Gastroesophageal sphincter (tissue), 4 donors: ENCODE results near the gene GIMAP1. TPM values are rescaled to one million over a fixed set of nuclear protein-coding genes. Genes with fewer than 3 reads are reported as not detected.
A peak's percentile ranks its signal among the peaks of the same experiment; 100 is the strongest.

Experiments used
- ATAC-seq: fragments of 150-250 bp; one replicate; pipeline ENCODE4 v1.9.1; 2016; ENCODE audit warnings: mild to moderate bottlenecking, moderate library complexity
- H3K27ac ChIP-seq, 4 donors: fragments of 200-600 bp; sonication (generic) in 3 of 4; 1 replicate in 3 of 4; 2 replicates in 1 of 4; pipeline ENCODE4 v1.5.1; 2016 to 2019
- H3K27me3 ChIP-seq: fragments of 200-600 bp; sonication (generic); one replicate; pipeline ENCODE4 v1.5.1; 2019
- H3K36me3 ChIP-seq, 2 donors: fragments of 200-600 bp; sonication (generic); one replicate each; pipeline ENCODE4 v1.5.1; 2019; ENCODE audit warnings: control low read depth in 1 of 2
- H3K4me1 ChIP-seq, 3 donors: fragments of 200-600 bp; sonication (generic); 1 replicate in 2 of 3; 2 replicates in 1 of 3; pipeline ENCODE4 v1.5.1; 2016 to 2019; ENCODE audit warnings: control low read depth in 2 of 3
- H3K4me3 ChIP-seq, 2 donors: fragments of 200-600 bp; sonication (generic); one replicate each; pipeline ENCODE4 v1.5.1; 2019; ENCODE audit warnings: mild to moderate bottlenecking in 1 of 2, moderate library complexity in 1 of 2
- H3K9me3 ChIP-seq, 3 donors: fragments of 200-600 bp; sonication (generic); one replicate each; pipeline ENCODE4 v1.5.1; 2017 to 2019; ENCODE audit warnings: control low read depth in 2 of 3
- EP300 ChIP-seq: sonication (generic); formaldehyde crosslinking; IDR thresholded peaks from one replicate; pipeline ENCODE4 v1.6.1; 2017; ENCODE audit warnings: antibody characterized with exemption, mild to moderate bottlenecking
- POLR2A ChIP-seq, 2 donors: fragments of 450-650 bp; IDR thresholded peaks; one replicate each; pipeline ENCODE4 v1.6.1; 2017; ENCODE audit warnings: antibody characterized with exemption in 2 of 2, mild to moderate bottlenecking in 2 of 2, moderate library complexity in 1 of 2
- POLR2AphosphoS5 ChIP-seq: sonication (generic); formaldehyde crosslinking; IDR thresholded peaks from one replicate; pipeline ENCODE4 v1.6.1; 2017; ENCODE audit warnings: antibody characterized with exemption
- WGBS, 2 donors: methylation state at CpG; one replicate each; pipeline ENCODE4 v1.1.5; 2018; ENCODE audit warnings: low coverage in 1 of 2; 5-methylcytosine and 5-hydroxymethylcytosine counted together
- total RNA-seq, 4 donors: library from RNA; depleted of rRNA; stranded (reverse); fragments of >200 nt; gene quantifications; one replicate each; pipeline ENCODE4 v1.1.0, GENCODE V29; 2016
- TF ChIP-seq, protein P1 (sequence below), 4 experiments: fragments of 200-600 bp in 2 of 4; fragments of 450-650 bp in 2 of 4; sonication (generic) in 1 of 4; IDR thresholded peaks; one replicate each; pipeline ENCODE4 v1.5.1; 2017 to 2019; ENCODE audit warnings: antibody characterized with exemption in 4 of 4, mild to moderate bottlenecking in 2 of 4, moderate library complexity in 2 of 4

GIMAP1 gene
- total RNA-seq, 4 donors from 2014 or later = 4.2 to 14.3 (median 7.9) TPM

DNA sequence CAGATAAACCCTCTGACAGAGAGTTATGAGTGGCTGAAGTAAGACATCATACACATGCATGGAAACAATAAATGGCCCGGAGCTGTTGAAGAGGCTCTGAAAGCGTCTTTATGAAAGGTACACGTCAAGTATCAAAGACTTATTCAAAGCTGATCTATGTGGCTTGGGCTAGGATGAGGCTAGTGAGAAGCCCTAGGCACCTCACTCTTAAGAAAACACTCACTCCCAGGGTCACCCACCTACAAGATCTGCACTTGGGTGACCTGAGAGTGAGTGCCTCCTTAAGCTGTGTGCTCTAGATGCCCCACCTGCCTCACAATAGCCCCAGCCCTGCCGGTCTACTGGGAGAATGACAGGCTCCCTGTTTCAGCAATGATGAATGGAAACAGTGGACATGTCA, 1.1 kb upstream of the GIMAP1 start:
- peak overlapping the region in 2 of 4 donors; percentile 56 to 60 for H3K27ac ChIP-seq
- H3K4me3 ChIP-seq = no peak overlapping the region
- TF ChIP-seq POLR2AphosphoS5 = no peak
- TF ChIP-seq EP300 = no peak
- TF ChIP-seq, protein P1, sequence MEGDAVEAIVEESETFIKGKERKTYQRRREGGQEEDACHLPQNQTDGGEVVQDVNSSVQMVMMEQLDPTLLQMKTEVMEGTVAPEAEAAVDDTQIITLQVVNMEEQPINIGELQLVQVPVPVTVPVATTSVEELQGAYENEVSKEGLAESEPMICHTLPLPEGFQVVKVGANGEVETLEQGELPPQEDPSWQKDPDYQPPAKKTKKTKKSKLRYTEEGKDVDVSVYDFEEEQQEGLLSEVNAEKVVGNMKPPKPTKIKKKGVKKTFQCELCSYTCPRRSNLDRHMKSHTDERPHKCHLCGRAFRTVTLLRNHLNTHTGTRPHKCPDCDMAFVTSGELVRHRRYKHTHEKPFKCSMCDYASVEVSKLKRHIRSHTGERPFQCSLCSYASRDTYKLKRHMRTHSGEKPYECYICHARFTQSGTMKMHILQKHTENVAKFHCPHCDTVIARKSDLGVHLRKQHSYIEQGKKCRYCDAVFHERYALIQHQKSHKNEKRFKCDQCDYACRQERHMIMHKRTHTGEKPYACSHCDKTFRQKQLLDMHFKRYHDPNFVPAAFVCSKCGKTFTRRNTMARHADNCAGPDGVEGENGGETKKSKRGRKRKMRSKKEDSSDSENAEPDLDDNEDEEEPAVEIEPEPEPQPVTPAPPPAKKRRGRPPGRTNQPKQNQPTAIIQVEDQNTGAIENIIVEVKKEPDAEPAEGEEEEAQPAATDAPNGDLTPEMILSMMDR (IDR thresholded peaks at IDR 0.05) = no peak
- no peak for TF ChIP-seq POLR2A (IDR thresholded peaks at IDR 0.05)
- peaks cover 0 to 6% of the 10 kb centered on the region in 2 donors for H3K36me3 ChIP-seq
- H3K27me3 ChIP-seq = no peaks in the 10 kb centered on the region
- no peak for ATAC-seq
- H3K4me1 ChIP-seq = peaks cover 0 to 4% (median 0%) of the 10 kb centered on the region in 3 donors
- 69 to 89% methylated on average over 3 to 4 of the region's 4 CpGs for WGBS, 2 donors
- peaks cover 0 to 19% (median 0%) of the 10 kb centered on the region in 3 donors for H3K9me3 ChIP-seq

DNA sequence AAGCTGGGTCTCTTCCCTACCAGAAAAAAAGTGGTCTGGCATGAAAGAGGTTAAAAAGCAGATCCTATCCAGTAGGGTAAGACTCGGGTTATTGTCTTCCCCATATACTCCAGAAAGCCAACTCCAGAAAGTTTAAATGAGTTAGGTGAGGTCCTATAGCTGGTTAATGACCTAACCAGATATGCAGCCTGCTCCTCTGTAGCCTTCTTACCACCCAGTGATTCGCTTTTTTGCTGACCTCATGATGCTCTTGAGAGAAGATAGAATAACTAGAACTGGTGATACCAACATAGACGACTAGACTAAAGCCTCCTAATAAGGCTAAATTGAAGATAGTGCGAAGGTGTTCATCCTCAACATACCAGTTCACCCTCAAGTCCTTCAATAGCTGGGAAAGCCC, 675 bp upstream of the GIMAP1 start:
- H3K4me3 ChIP-seq = peak overlapping the region; percentile 39 to 45

DNA sequence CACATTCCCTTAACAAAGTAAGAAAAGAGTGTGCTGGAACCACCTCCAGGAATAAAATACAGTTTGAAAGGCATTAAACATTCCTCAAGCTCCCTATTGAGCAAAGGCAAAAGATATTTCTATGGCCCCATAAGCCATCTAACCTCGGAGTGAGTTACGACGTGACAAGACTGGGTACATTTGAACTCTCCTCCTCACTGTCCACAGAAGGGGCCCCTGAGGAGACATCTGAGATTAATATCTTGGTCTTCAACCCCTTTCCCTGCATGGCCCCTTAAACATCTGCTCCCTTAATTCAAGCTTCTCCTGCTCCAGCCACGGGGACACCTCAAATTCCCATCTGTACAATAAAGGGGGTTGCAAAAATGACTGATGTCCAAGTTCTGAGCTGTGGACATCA, 526 bp downstream of the GIMAP1 start:
- ATAC-seq = no peak
- Histone ChIP-seq H3K27ac (peak overlapping the region; percentile 44 to 60 (median 58)), H3K27me3 (no peaks in the 10 kb centered on the region), H3K9me3 (peaks cover 0 to 19% (median 0%) of the 10 kb centered on the region in 3 donors), H3K4me1 (peaks cover 0 to 4% (median 0%) of the 10 kb centered on the region in 3 donors), H3K4me3 (peak overlapping the region; percentile 39 to 45), H3K36me3 (peaks cover 0 to 13% of the 10 kb centered on the region in 2 donors)
- TF ChIP-seq POLR2AphosphoS5 (no peak), EP300 (no peak), POLR2A (IDR thresholded peaks at IDR 0.05) (no peak)
- TF ChIP-seq, protein P1 (IDR thresholded peaks at IDR 0.05) = no peak
- WGBS, 2 donors = 42% methylated on average over 4 of the region's 4 CpGs; no CpG with 5 or more reads in 1 of the 2 donors

More for the DNA sequence above, 675 bp upstream of the GIMAP1 start:
- Histone ChIP-seq H3K9me3 (peaks cover 0 to 19% (median 0%) of the 10 kb centered on the region in 3 donors), H3K27ac (peak overlapping the region; percentile 32 to 60 (median 58)), H3K4me1 (peaks cover 0 to 4% (median 0%) of the 10 kb centered on the region in 3 donors), H3K27me3 (no peaks in the 10 kb centered on the region), H3K36me3 (peaks cover 0 to 10% of the 10 kb centered on the region in 2 donors)
- WGBS, 2 donors = 49 to 54% methylated on average over 4 of the region's 4 CpGs
- no peak for ATAC-seq
- TF ChIP-seq, protein P1 (IDR thresholded peaks at IDR 0.05) = no peak
- TF ChIP-seq EP300 (no peak), POLR2AphosphoS5 (no peak), POLR2A (IDR thresholded peaks at IDR 0.05) (no peak)

DNA sequence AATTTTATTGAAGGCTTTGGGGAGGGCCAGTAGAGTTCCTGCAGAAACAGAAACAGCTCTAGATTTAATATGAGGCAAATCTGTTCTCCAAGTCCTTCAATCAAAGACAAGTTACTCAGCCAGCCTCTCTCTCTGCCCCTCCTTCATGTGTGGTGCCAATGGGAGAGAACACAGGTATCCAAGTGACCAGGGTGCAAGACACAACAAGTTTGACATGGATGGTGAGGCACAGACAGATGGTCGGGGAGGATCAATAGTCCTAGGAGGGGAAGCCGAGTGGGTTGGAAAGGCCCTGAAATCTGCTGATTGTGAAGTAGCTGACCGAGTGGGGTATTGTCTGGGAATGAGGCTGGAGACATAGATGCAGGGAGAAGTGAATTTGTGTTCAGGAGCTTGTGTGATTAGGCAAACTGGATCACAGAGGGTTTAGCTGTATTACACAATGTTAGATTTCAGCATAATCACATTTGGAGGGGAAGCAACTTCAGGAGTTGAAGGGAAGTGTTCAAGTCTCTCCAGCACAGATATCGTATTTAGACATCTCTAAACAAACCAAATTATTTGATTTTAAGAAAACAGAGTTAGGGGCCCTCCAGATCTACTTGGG, 1.5 kb downstream of the GIMAP1 start:
- 57 to 59% methylated on average over 2 to 4 of the region's 4 CpGs for WGBS, 2 donors
- peaks cover 0 to 11% (median 0%) of the 10 kb centered on the region in 3 donors for H3K9me3 ChIP-seq
- H3K27me3 ChIP-seq = no peaks in the 10 kb centered on the region
- peak overlapping the region in 3 of 4 donors; percentile 45 to 60 (median 59) for H3K27ac ChIP-seq
- peaks cover 0 to 7% (median 0%) of the 10 kb centered on the region in 3 donors for H3K4me1 ChIP-seq
- TF ChIP-seq EP300 (no peak), POLR2AphosphoS5 (no peak), POLR2A (IDR thresholded peaks at IDR 0.05) (no peak)
- TF ChIP-seq, protein P1 (IDR thresholded peaks at IDR 0.05) = no peak
- ATAC-seq = no peak
- peaks cover 0 to 13% of the 10 kb centered on the region in 2 donors for H3K36me3 ChIP-seq
- peak overlapping the region; percentile 39 to 45 for H3K4me3 ChIP-seq

DNA sequence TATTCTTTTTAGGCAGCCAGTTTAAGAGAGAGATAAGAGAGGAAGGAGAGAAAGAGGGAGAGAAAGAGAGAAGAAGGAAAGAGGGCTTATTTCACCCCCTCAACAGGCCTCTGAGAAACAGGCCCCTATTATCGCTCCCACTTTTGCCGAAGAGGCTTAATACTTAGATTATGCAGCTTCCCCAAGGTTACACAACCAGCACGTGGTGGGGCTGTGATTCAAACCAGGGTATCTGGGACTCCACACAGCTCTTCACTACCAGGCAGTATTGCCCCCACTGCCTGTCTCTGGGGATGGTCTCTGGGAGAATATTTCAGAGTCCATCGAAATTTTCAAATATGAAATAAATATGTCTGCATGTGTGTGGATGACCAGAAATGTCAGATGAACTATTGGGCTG, 3.0 kb downstream of the GIMAP1 start:
- Histone ChIP-seq H3K9me3 (no peaks in the 10 kb centered on the region), H3K4me3 (no peak overlapping the region), H3K4me1 (peaks cover 0 to 7% (median 0%) of the 10 kb centered on the region in 3 donors), H3K27ac (peak overlapping the region in 1 of 4 donors; percentile 25), H3K27me3 (no peaks in the 10 kb centered on the region), H3K36me3 (peaks cover 0 to 13% of the 10 kb centered on the region in 2 donors)
- TF ChIP-seq POLR2AphosphoS5 (no peak), EP300 (no peak), POLR2A (IDR thresholded peaks at IDR 0.05) (no peak)
- TF ChIP-seq, protein P1 (IDR thresholded peaks at IDR 0.05) = no peak
- no peak for ATAC-seq
- WGBS, 2 donors = 69 to 70% methylated on average over 2 to 4 of the region's 4 CpGs
